Endothelial cell of umbilical vein (primary cell): ENCODE measurements around the gene PITPNM3. TPM values are rescaled to one million over a fixed set of nuclear protein-coding genes. Genes with fewer than 3 reads are reported as not detected.

ENCODE experiments used
- BruUV-seq: library from RNA; stranded (reverse); fragments of 400-500 nt; replicated peaks from 2 replicates; lab custom pipeline; 2021; lab: Mats Ljungman, UMichigan
- CTCF ChIA-PET: fragments of 300-600, 350-600 bp; sonication (Branson Sonifier 250); formaldehyde crosslinking; loops from one replicate; lab custom pipeline; 2021; ENCODE audit warnings: antibody characterized with exemption, inconsistent platforms; lab: Charles Lee
- POLR2A ChIA-PET: fragments of 300-600, 350-600 bp; sonication (Branson Sonifier 250); formaldehyde crosslinking; loops from one replicate; lab custom pipeline; 2021; ENCODE audit warnings: antibody characterized with exemption, inconsistent platforms; lab: Charles Lee
- DNase-seq: peaks from one replicate; pipeline ENCODE4 v3.0.0-alpha.2; 2011; ENCODE audit warnings: low read depth, low spot score
- FAIRE-seq: peaks from 2 replicates; lab custom pipeline; 2011; peaks lifted over from hg19 to GRCh38; lab: Jason Lieb, UNC
- H2AFZ ChIP-seq: 2 replicates; pipeline ENCODE4 v1.6.0; 2012; ENCODE audit warnings: low read depth, low read length, control low read depth, inconsistent platforms
- H3K27ac ChIP-seq: 2 replicates; pipeline ENCODE4 v1.5.1; 2011; ENCODE audit warnings: low read depth, mild to moderate bottlenecking, control low read depth, low read length, moderate library complexity; ENCODE audit not compliant: insufficient read depth
- H3K27me3 ChIP-seq, 2 experiments: 2 replicates each; pipeline versions ENCODE4 v1.6.0 to v1.6.1; 2011; ENCODE audit warnings: low read length in 2 of 2, mixed read lengths in 1 of 2; ENCODE audit not compliant: control insufficient read depth in 2 of 2, insufficient read depth in 2 of 2
- H3K36me3 ChIP-seq, 2 experiments: 2 replicates in 1 of 2; 3 replicates in 1 of 2; pipeline ENCODE4 v1.5.1; 2011; ENCODE audit warnings: low read length in 2 of 2, mild to moderate bottlenecking in 1 of 2, moderate library complexity in 1 of 2; ENCODE audit not compliant: control insufficient read depth in 2 of 2, insufficient read depth in 2 of 2; ENCODE audit errors: extremely low read depth in 1 of 2
- H3K4me1 ChIP-seq: 3 replicates; pipeline ENCODE4 v1.5.1; 2011; ENCODE audit warnings: mild to moderate bottlenecking, low read length; ENCODE audit not compliant: control insufficient read depth, insufficient read depth; ENCODE audit errors: extremely low read depth
- H3K4me2 ChIP-seq: 2 replicates; pipeline ENCODE4 v1.6.1; 2011; ENCODE audit warnings: low read length, control low read depth, mixed read lengths; ENCODE audit not compliant: insufficient read depth
- H3K4me3 ChIP-seq, 3 experiments: fragments of 200-600 bp in 1 of 3; sonication (generic), shearing (Covaris generic) in 1 of 3; replicated peaks in 1 of 3; 2 replicates each; pipeline ENCODE4 v1.5.1; 2011 to 2016; ENCODE audit warnings: control low read depth in 3 of 3, low read length in 3 of 3, mild to moderate bottlenecking in 2 of 3, inconsistent platforms in 1 of 3, low read depth in 1 of 3, moderate library complexity in 1 of 3; ENCODE audit not compliant: insufficient read depth in 1 of 3
- H3K79me2 ChIP-seq: 2 replicates; pipeline ENCODE4 v1.6.0; 2012; ENCODE audit warnings: low read length, inconsistent platforms; ENCODE audit not compliant: control insufficient read depth, insufficient read depth
- H3K9ac ChIP-seq: replicated peaks from 2 replicates; pipeline ENCODE3; 2011; ENCODE audit warnings: low read length, control low read depth; ENCODE audit not compliant: insufficient read depth; ENCODE audit errors: extremely low read depth
- H3K9me1 ChIP-seq: replicated peaks from 3 replicates; pipeline ENCODE4 v1.6.0; 2011; ENCODE audit warnings: mild to moderate bottlenecking, low read length; ENCODE audit not compliant: control insufficient read depth, insufficient read depth; ENCODE audit errors: extremely low read depth
- H3K9me3 ChIP-seq: replicated peaks from 2 replicates; pipeline ENCODE4 v1.5.1; 2012; ENCODE audit warnings: low read length, inconsistent platforms; ENCODE audit not compliant: control insufficient read depth, insufficient read depth
- H4K20me1 ChIP-seq: replicated peaks from 2 replicates; pipeline ENCODE3; 2011; ENCODE audit warnings: mild to moderate bottlenecking, low read length; ENCODE audit not compliant: control insufficient read depth, insufficient read depth; ENCODE audit errors: extremely low read depth
- EZH2 ChIP-seq: IDR thresholded peaks from 2 replicates; pipeline ENCODE4 v1.6.1; 2012; ENCODE audit warnings: borderline replicate concordance, low read depth, mild to moderate bottlenecking, moderate library complexity, low read length, inconsistent platforms; ENCODE audit not compliant: severe bottlenecking
- FOS ChIP-seq: IDR thresholded peaks from 2 replicates; pipeline ENCODE4 v1.6.1; 2011; ENCODE audit warnings: mild to moderate bottlenecking, low read length, moderate library complexity, borderline replicate concordance; ENCODE audit not compliant: insufficient read depth
- GATA2 ChIP-seq: IDR thresholded peaks from 2 replicates; pipeline ENCODE4 v1.7.0; 2011; ENCODE audit warnings: low read depth, mild to moderate bottlenecking, moderate library complexity, mixed read lengths, low read length; ENCODE audit not compliant: insufficient read length, insufficient read depth
- JUN ChIP-seq: IDR thresholded peaks from 2 replicates; pipeline ENCODE4 v1.6.1; 2011; ENCODE audit warnings: borderline replicate concordance, low read depth; ENCODE audit not compliant: insufficient read length, insufficient read depth
- MYC ChIP-seq: IDR thresholded peaks from one replicate; pipeline ENCODE4 v1.6.1; 2011; ENCODE audit warnings: mild to moderate bottlenecking, low read depth, low read length
- POLR2A ChIP-seq: IDR thresholded peaks from 2 replicates; pipeline ENCODE4 v1.6.1; 2012; ENCODE audit warnings: low read depth, mild to moderate bottlenecking, control low read depth, low read length
- POLR2AphosphoS5 ChIP-seq: IDR thresholded peaks from 2 replicates; pipeline ENCODE4 v1.6.1; 2012; ENCODE audit warnings: low read depth, mild to moderate bottlenecking, control low read depth, low read length, moderate library complexity; ENCODE audit not compliant: insufficient read depth
- dilution Hi-C: fragments of 300-500 bp; cut with MboI; formaldehyde crosslinking; loops from one replicate; pipeline ENCODE4 v1.15.0; 2019; ENCODE audit warnings: low sequenced_read_pairs; ENCODE audit not compliant: extremely low pct_ligation_motif_present
- intact Hi-C: fragments of 100-400 bp; cut with micrococcal nuclease; formaldehyde crosslinking; loops from one replicate; pipeline ENCODE4 v1.10.0; 2022
- polyA plus RNA-seq, 4 experiments: library from polyadenylated mRNA; depleted of rRNA in 3 of 4; stranded (reverse) in 3 of 4; unstranded in 1 of 4; fragments of >200 nt; gene quantifications; 2 replicates each; pipeline versions ENCODE4 v1.2.1 to v1.2.3, GENCODE V29; 2011 to 2012; ENCODE audit warnings: missing spikeins in 1 of 4
- total RNA-seq: library from RNA; stranded (reverse); gene quantifications from 2 replicates; pipeline ENCODE4 v1.2.3, GENCODE V29; 2021
- TF ChIP-seq, protein P1 (sequence below): IDR thresholded peaks from 2 replicates; pipeline ENCODE4 v1.6.1; 2011; ENCODE audit not compliant: insufficient read depth, insufficient read length
- TF ChIP-seq, protein P2 (sequence below), 2 donors: IDR thresholded peaks; 1 replicate in 1 of 2; 2 replicates in 1 of 2; pipeline ENCODE4 v1.5.1; 2011; ENCODE audit warnings: low read length in 2 of 2, mild to moderate bottlenecking in 2 of 2, moderate library complexity in 2 of 2, control low read depth in 1 of 2, inconsistent platforms in 1 of 2, low read depth in 1 of 2; ENCODE audit not compliant: insufficient read depth in 1 of 2; ENCODE audit errors: extremely low read depth in 1 of 2

The PITPNM3 gene
- total and polyA plus RNA-seq, 2 donors (not counting 3 experiments of a cell fraction or from before 2014, with no cell fraction given) = 1.0 to 1.9 TPM

DNA sequence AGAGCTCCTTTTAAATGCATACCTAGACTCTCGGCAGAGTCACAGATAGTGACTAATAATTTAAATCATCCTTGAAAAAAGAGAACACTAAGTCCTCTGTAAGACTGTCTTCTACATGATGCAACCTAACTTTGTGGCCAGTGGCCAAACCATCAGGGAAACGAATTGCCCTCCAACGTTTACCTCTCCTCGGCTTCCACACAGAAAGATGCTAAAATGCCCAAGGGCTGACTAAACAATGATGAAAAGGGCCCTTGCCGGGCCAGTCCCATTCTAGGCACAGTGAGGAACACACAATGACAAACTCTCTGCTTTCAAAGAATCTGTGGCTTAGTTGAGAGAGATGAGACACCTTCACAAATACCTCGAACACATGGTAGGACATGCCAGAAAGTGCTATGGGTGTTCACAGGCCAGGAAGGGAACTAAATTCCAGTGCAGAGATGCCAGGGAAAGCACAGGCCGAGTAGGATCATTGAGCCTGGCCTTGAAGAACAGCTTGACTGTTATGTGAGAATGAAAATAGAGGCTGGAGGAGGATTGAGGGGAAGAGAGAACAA lies 35.3 kb upstream of the PITPNM3 start:
- Histone ChIP-seq H3K9me1 (no peaks in the 10 kb centered on the region), H3K79me2 (no peaks in the 10 kb centered on the region), H3K4me3 (no peak overlapping the region), H3K36me3 (peaks cover 17 to 39% of the 10 kb centered on the region in 2 experiments), H4K20me1 (no peaks in the 10 kb centered on the region), H3K27ac (no peak overlapping the region), H3K9me3 (no peaks in the 10 kb centered on the region), H3K4me2 (no peak overlapping the region), H3K9ac (no peak overlapping the region), H3K4me1 (no peaks in the 10 kb centered on the region), H3K27me3 (no peaks in the 10 kb centered on the region), H2AFZ (no peak overlapping the region)
- TF ChIP-seq GATA2 = no peak
- DNase-seq (no peak), FAIRE-seq (no peak)
- POLR2A ChIA-PET = no interaction called here
- dilution Hi-C loops (no loop called here), intact Hi-C loops (no loop called here)
- CTCF ChIA-PET = no interaction called here
- BruUV-seq = no TSS peak

- Histone ChIP-seq H2AFZ (no peak overlapping the region), H3K79me2 (no peaks in the 10 kb centered on the region), H4K20me1 (no peaks in the 10 kb centered on the region), H3K9ac (no peak overlapping the region), H3K4me1 (no peaks in the 10 kb centered on the region), H3K27me3 (no peaks in the 10 kb centered on the region), H3K27ac (no peak overlapping the region), H3K4me2 (no peak overlapping the region), H3K4me3 (no peak overlapping the region), H3K36me3 (peaks cover 19 to 33% of the 10 kb centered on the region in 2 experiments), H3K9me3 (no peaks in the 10 kb centered on the region), H3K9me1 (no peaks in the 10 kb centered on the region)
- no TSS peak for BruUV-seq
- ChIA-PET CTCF (interaction anchor here (1.4 to 1.9 kb wide), 2 partner anchors 9 to 117 kb away, joined by 3 to 10 read pairs; no protein-coding TSS in a partner anchor), POLR2A (no interaction called here)
- FAIRE-seq = no peak
- TF ChIP-seq EZH2 (no peak), GATA2 (no peak), POLR2A (no peak), FOS (no peak), MYC (no peak), JUN (no peak), POLR2AphosphoS5 (no peak)
- TF ChIP-seq, protein P1, sequence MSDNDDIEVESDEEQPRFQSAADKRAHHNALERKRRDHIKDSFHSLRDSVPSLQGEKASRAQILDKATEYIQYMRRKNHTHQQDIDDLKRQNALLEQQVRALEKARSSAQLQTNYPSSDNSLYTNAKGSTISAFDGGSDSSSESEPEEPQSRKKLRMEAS = no peak
- TF ChIP-seq, protein P2, sequence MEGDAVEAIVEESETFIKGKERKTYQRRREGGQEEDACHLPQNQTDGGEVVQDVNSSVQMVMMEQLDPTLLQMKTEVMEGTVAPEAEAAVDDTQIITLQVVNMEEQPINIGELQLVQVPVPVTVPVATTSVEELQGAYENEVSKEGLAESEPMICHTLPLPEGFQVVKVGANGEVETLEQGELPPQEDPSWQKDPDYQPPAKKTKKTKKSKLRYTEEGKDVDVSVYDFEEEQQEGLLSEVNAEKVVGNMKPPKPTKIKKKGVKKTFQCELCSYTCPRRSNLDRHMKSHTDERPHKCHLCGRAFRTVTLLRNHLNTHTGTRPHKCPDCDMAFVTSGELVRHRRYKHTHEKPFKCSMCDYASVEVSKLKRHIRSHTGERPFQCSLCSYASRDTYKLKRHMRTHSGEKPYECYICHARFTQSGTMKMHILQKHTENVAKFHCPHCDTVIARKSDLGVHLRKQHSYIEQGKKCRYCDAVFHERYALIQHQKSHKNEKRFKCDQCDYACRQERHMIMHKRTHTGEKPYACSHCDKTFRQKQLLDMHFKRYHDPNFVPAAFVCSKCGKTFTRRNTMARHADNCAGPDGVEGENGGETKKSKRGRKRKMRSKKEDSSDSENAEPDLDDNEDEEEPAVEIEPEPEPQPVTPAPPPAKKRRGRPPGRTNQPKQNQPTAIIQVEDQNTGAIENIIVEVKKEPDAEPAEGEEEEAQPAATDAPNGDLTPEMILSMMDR (IDR thresholded peaks at IDR 0.05; ENCODE audit: extremely low read depth in 1 of 2, insufficient read depth in 1 of 2, low read depth in 1 of 2, low read length in 2 of 2) = no peak
- dilution Hi-C loops (no loop called here), intact Hi-C loops (no loop called here)
- DNase-seq = no peak
Measured at GRCh38 chr17:6589266-6589946, 33.1 kb upstream of the PITPNM3 start.
